GM18511 (cell line): ENCODE results near the gene FAM83E.
A peak's percentile ranks its signal among the peaks of the same experiment; 100 is the strongest.

Experiments used
- ATAC-seq: cut with Tn5 transposase; IDR thresholded peaks from one replicate; pipeline ENCODE4 v1.9.1; 2021; ENCODE audit warnings: mild to moderate bottlenecking, moderate library complexity; ENCODE audit not compliant: unreplicated experiment

Gene FAM83E

DNA sequence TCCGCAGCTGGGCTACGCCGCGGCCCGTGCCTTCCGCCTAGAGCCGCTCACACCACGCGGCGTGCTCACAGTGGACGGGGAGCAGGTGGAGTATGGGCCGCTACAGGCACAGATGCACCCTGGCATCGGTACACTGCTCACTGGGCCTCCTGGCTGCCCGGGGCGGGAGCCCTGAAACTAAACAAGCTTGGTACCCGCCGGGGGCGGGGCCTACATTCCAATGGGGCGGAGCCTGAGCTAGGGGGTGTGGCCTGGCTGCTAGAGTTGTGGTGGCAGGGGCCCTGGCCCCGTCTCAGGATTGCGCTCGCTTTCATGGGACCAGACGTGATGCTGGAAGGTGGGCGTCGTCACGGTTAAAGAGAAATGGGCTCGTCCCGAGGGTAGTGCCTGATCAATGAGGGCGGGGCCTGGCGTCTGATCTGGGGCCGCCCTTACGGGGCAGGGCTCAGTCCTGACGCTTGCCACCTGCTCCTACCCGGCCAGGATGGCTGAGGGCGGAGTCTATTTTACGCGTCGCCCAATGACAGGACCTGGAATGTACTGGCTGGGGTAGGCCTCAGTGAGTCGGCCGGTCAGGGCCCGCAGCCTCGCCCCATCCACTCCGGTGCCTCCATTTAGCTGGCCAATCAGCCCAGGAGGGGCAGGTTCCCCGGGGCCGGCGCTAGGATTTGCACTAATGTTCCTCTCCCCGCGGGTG is 14.9 kb upstream of the FAM83E start:
- no peak for ATAC-seq

DNA sequence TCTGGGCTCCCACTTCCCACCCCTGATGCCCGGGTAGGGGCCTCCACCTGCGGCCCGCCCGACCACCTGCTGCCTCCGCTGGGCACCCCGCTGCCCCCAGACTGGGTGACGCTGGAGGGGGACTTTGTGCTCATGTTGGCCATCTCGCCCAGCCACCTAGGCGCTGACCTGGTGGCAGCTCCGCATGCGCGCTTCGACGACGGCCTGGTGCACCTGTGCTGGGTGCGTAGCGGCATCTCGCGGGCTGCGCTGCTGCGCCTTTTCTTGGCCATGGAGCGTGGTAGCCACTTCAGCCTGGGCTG is 14.4 kb upstream of the FAM83E start:
- ATAC-seq = no peak

DNA sequence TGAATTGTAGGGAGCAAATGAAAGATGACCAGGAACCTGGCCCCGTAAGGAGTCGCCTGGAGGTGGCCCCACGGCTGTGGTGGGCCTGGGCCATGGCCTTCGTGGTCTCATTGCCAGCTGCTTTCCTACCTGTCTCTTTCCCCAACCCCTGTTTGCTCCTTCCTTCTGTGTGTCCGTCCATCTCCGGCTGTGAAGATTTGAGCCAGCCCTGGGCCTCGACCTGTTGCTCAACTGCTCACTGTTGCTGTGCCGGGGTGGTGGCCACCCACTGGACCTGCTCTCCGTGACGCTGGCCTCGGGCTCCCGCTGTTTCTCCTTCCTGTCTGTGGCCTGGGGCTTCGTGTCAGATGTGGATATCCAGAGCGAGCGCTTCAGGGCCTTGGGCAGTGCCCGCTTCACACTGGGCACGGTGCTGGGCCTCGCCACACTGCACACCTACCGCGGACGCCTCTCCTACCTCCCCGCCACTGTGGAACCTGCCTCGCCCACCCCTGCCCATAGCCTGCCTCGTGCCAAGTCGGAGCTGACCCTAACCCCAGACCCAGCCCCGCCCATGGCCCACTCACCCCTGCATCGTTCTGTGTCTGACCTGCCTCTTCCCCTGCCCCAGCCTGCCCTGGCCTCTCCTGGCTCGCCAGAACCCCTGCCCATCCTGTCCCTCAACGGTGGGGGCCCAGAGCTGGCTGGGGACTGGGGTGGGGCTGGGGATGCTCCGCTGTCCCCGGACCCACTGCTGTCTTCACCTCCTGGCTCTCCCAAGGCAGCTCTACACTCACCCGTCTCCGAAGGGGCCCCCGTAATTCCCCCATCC is 13.8 kb upstream of the FAM83E start:
- no peak for ATAC-seq

DNA sequence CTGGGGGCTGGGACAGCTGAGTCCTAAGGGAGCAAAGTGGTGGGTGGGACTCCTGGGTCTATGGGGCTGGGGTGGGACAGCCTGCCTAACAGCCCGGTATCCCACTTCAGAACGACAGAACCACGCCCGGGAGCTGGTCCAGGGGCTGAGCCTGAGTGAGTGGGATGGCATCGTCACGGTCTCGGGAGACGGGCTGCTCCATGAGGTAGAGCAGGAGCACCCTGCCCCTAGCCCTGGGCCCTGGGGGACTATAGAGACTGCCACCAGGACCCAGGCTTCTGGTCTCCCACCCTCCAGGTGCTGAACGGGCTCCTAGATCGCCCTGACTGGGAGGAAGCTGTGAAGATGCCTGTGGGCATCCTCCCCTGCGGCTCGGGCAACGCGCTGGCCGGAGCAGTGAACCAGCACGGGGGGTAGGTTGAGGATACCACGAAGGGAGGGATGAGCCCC is 13.0 kb upstream of the FAM83E start:
- no peak for ATAC-seq

DNA sequence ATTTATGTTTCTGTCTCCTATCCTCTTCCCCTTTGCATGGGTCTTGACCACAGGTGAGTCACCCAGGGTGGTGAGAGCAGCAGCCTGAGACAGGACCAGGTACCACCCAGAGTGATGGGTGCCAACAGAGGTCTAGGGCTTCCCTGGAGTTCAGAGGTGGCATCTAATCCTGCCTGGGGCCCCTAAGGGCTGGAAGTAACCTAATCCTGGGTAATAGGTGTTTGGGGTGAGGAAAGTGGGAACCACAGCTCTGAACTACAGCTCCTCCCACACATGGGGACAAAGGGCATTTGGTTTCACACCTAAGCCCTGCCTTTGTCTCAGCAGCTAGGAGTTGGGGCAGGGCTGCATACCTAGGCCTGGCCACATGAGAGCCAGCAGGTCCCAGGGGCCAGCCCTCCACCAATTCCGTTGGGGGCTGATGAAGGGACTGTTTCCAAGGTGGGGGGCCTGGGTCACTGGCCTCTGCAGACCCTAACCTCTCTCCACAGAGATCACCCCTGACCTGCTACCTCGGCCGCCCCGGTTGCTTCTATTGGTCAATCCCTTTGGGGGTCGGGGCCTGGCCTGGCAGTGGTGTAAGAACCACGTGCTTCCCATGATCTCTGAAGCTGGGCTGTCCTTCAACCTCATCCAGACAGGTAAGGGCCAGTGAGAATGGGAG is 12.5 kb upstream of the FAM83E start:
- ATAC-seq = no peak

DNA sequence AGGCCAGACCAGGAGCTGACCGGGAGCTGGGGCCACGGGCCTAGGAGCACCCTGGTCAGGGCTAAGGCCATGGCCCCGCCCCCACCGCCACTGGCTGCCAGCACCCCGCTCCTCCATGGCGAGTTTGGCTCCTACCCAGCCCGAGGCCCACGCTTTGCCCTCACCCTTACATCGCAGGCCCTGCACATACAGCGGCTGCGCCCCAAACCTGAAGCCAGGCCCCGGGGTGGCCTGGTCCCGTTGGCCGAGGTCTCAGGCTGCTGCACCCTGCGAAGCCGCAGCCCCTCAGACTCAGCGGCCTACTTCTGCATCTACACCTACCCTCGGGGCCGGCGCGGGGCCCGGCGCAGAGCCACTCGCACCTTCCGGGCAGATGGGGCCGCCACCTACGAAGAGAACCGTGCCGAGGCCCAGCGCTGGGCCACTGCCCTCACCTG is 11.0 kb upstream of the FAM83E start:
- ATAC-seq = no peak

DNA sequence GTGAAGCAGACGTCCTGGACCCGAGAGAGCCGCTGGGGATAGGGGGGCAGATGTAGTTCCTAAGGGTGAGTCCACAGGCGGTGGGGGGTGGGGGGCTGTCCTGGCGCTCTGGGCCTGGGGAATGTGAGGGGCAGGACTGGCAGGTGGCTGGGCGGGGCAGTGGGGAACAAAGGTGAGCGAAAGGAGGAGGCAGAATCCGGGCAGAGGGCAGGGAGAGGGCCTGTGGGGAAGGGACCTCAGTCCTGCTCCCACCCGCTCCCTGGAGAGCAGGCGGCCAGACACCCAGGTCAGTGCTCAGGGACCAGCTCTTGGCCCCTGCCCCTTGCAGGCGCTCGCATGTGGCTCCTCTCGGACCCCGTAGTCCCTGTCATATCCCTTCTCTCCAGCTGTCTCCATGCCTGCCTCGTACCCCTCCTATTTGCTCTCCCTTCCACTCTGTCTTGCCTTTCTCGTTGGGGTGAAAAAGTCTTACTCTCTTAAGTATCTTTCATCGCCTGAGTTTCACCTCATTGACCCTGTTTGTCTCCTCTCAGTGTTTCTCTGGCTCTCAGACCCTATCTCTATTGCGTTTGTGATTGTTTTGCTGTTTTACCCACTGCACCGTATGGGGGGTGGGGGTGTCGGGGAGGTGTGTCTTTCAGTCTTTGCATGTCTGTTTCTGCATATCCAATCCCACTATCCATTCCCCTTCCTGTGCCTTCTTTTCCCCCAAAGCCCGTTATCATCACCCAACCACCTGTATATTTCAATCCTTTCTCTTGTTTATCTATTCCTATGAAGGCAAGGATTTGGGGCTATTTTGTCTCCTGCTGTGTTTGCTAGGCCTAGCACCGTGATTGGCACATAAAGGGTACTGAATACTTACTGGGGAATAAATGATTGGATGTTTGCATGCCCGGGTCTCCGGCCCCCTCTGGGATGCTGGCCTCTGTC is 10.2 kb upstream of the FAM83E start:
- no peak for ATAC-seq

DNA sequence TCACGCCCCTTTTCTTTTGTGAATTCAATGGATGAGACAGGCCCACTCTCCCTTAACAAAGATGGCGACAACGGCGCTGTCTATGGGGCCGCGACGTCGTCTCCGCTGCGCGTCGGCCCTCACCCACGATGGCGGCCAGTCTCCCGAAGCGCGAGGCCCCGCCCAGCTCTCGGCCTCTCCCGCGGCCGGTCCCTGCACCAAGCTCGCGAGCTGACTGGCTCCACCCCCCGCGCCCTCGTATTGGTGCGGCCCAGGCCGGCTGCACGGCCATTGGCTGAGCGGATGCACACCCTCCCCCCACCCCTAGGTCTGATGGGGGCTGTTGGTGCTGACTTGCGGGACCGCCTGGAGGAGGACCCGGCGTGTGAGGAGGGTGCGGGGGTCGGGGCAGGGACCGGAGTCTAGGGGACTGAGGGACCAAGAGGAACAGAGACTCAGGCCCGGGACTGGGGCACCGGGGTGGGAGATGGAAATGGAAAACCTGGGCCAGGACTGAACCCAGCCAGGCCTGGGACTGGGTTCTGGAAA is 9.3 kb upstream of the FAM83E start:
- ATAC-seq = peak; percentile 78

DNA sequence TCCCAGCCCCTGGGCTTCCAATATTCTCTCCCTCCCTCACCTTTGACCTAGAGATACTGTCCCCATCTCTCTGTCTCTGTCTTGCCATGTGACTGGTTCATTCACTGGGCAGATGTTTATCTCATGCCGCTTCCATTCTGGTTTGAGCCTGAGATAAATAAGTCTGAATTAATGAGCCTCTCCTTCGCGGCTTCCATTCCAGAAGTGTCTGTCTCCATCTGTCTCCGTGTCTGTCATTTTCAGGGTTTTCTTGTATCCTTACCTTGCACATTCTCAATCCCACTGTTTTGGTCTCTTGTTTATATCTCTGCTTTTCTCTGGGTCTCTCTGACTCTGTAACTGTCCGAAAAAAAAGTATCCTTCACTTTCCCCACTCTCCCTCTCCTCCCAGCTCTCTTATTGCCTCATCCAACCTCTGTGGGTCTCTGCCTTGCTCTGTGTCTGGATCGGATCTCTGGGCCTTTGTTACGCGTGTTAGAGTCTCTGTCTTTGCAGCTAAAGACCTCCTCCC is 8.7 kb upstream of the FAM83E start:
- ATAC-seq = no peak

DNA sequence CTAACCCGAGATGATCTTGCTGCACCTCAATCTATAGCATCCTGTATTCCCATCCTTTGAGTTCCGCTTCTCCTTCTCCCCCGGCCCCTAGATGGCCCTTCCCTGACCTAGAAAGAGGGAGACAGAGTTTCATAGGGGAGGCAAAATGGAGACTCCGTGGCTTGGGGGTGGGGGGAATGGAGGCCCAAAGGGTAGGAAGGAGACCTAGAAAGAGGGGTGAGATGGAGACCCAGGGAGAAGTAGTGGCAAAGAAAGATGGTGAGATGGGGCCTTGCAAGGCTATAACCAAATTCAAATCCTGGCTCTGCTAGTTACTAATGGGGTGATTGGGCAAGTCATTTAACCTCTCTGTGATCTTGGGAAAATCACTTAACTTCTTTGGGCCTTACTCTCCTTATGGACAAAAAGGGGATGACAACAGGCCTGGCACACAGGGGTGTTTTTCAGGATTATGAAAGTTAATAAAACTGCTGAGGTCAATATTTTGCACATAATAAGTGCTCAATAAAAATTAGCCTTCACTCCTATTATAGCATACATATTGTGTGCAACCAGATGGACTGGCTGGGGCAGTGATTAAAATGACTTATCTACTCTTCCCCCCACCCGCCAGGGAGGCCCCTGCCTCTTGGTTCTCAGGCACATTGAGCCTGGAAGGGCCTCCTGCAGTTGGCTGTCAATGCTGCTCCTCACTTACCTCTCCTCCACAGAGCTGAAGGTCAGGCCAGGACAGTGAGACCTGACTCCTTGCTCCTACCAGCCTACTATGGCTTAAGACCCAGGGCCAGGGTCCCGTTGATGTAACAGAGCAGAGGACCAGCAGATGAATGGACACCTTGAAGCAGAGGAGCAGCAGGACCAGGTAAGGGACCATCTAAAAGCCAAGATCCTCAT is 5.1 kb upstream of the FAM83E start:
- no peak for ATAC-seq

DNA sequence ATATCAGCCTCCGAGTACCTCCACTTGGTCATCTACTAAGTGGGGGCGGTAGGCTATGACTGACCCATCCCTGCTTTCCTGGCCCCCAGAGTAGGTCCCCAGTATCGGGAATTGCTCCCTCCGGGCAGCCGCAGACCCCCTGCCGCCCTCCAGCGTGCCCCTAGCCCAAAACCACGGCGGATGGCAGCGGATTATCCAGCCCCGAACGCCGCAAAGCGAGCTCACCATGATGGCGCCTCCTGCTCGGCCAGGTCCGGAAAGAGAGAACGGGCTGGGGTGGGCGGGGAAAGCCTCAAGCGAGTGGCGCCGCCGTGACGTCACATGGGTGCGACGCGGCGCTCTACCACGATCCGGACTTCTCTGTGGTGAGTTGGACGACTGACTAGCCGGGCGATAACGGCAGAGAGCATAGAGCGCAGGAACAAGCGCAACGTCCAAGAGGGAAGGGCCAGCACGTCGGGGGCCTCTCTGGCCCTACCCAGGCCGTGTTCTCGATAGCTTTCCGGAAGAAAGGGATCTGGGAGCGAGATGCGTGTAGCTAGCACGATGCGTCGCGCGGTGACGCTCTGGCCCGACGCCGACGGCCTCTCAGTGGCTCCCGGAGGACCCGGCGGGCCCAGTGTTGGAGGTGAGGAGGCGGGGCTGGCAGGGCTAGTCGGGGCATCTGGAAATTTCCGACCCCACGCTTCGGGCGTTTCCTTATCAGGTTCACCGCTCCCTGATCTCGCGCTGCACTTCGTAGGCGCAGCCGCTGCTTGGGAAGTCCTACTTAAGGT is 4.2 kb upstream of the FAM83E start, which contains the start of the genes RPL18 and SPHK2:
Gene RPL18, minus strand, starts transcription at position 263 of the 776 bp plus-strand sequence. Its CDS starts 35 bp downstream, at position 228.
Gene SPHK2, plus strand, starts transcription at position 591 of the 776 bp plus-strand sequence. CDS start 1,009 bp downstream, outside the sequence.
- peak; percentile 83 for ATAC-seq

DNA sequence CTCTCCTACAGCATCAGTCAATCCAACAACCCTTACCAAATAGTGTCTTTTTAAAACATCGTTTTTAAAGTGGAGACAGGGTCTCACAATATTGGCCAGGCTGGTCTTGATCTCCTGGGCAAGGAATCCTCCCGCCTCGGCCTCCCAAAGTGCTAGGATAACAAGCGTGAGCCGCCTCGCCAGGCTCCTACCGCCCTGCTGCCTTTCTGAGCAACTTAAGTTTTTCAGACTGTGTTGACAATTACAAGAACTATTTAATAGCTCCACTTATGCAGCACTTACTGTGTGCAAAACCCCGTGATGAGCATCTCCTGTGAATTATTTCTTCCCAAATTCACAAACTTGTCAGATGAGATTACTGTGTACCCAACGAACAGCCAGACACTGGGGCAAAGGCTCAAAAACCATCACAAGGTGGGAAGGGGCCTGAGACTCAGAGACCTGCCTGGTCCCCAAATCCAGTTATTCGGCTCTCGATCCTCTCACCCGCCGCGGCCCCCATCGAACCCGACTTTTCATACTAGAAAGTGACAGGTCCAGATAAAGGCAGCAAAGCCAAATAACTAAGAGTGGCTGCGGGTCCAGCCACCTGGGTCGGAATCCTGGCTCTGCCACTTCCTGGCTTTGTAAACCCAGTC is 3.5 kb upstream of the FAM83E start:
- no peak for ATAC-seq

DNA sequence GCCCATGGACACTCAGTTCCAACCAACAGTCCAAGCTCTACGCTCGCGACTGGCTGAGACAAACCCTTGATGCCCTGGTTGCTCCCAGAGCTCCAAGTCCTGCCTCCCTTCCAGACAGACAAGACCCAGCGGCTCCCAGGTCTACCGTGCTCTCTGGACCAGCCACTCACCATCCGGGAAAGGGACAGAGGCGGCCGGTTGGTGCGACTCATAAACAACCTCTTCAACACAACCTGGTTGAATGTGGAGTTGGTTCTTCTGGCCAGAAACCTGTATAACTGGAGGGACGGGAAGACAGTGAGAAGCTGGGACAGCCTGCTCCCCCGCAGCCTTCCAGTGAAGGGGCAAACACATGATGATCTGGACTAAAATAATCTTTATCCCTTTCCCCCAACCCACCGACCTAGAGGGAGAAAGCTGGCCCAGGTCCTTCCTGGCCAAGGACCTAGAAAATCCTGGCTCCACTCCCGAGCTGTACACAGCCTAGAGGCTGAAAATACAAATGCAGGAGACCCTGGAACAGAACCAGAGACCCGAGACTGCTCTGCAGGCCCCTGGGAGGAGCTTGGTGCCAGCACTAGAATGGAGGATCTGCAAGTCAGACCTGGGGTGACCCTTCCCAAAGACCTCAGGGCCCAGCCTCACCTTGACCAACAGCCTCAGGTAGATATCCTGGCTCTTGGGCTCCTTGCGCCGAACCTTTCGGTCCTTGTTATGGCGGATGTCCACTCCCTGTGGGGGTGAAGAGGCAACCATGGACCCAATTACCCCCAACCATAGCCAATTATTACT is 2.5 kb upstream of the FAM83E start:
- ATAC-seq = no peak

DNA sequence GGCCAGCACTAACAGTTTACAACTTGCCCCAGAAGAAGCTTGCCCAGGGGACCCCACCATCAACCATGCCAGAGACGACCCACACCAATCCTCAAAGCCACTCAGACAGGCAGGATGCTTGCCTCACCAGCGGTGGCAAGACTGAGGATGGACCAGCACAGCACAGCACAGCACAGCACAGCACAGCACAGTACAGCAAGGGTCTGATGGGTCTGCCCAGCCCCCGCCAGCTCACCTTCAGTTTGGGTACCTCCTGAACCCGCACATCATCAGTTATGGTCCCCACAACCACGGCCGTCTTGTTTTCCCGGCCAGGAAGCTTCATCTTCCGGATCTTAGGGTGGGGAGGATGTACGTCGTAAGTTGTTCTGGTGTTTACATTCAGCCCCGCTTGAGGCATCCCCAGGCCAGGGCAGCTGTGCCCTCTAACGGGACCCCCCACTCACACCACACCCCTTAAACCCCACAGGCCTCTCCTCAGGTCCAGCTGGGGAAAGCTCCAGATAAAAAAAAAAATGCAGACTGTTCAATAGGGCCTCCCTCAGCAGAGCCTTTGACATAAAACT is 1.7 kb upstream of the FAM83E start:
- ATAC-seq = no peak

DNA sequence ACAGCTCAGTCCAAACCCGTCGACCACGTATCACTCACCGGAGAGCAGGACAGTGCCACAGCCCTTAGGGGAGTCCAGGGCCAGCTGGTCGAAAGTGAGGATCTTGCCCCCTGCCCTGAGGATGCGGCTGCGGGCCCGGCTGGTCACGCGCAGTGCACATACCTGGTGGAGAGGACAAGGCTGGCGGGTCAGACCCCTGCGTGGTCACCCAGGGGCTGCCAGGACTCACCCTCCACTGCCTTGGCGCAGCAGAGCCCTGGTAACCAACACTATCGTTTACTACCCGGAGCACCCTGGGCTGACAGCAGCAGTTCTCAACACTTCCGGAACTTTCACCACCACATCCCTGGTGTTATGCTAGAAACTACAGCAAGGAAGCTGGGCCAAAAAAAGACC is 1.2 kb upstream of the FAM83E start:
- ATAC-seq = no peak

DNA sequence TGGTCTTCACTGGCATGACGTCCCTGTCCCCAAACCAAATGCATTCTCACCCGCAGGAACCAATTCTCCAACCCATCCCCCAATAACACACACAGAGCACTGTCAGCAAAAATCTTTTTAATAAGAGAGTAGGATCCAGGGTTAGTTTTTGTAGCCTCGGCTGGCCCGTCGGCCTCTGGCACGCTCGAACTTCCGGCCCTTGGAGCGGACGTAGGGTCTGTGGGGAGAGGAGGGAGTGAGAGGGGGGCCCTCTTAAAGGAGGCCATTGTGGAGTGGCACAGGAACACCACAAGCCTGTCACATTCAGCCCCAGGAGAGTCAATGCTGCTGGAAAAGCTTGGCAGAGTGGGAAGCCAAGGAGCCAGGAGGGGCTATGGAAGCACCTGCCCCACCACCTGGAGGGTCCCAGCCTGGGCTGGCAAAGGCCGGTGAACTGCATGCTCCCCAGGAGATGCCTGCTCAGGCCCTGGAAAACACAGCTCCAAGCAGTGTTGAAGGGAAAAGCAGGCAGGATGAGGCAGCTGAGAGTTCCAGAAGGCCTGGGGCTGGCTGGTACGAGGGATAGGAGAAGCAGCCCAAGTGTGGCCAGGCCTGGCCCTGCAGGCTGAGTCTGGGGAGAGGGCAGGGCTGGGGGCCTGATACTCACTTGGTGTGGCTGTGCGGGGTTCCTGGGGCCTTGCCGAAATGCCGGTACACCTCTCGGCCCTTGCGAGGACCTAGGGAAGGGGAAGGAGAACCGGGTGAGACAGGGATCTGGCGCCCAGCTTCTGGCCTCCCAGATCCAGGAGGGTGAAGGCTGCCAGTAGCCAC is 560 bp upstream of the FAM83E start:
- ATAC-seq = no peak
